IMR-90 (cell line): ENCODE data around the gene CHST3. TPM values are rescaled to one million over a fixed set of nuclear protein-coding genes. Genes with fewer than 3 reads are reported as not detected.

Experiments
- ATAC-seq: fragments of 200-7000 bp; cut with Tn5 transposase; 2 replicates; pipeline ENCODE4 v1.9.1; 2020; ENCODE audit warnings: low read depth, mild to moderate bottlenecking, moderate library complexity
- BruUV-seq: library from RNA; stranded (reverse); fragments of 400-500 nt; replicated peaks from 2 replicates; lab custom pipeline; 2021; lab: Mats Ljungman, UMichigan
- CTCF ChIA-PET: fragments of 300-600 bp; formaldehyde crosslinking; extraction: SDS; loops from one replicate; lab custom pipeline; 2021; ENCODE audit warnings: antibody characterized with exemption; lab: Yijun Ruan, JAX
- POLR2A ChIA-PET: fragments of 300-600 bp; sonication (Branson Sonifier 250); formaldehyde crosslinking; loops from one replicate; lab custom pipeline; 2022; ENCODE audit warnings: antibody characterized with exemption; ENCODE audit not compliant: unreplicated experiment; lab: Charles Lee
- DNase-seq: peaks from one replicate; pipeline ENCODE4 v3.0.0; 2013
- H2AFZ ChIP-seq: replicated peaks from 2 replicates; pipeline ENCODE3; 2013; ENCODE audit warnings: low read length, mild to moderate bottlenecking; ENCODE audit not compliant: poor library complexity
- H2AK5ac ChIP-seq: 2 replicates; pipeline ENCODE4 v1.6.1; 2013; ENCODE audit warnings: low read depth, low read length, inconsistent platforms
- H2AK9ac ChIP-seq: replicated peaks from 2 replicates; pipeline ENCODE3; 2013; ENCODE audit warnings: mild to moderate bottlenecking, low read depth, low read length, moderate library complexity; ENCODE audit not compliant: poor library complexity
- H2BK120ac ChIP-seq: 2 replicates; pipeline ENCODE4 v1.6.1; 2013; ENCODE audit warnings: low read depth, low read length, inconsistent platforms
- H2BK15ac ChIP-seq: 3 replicates; pipeline ENCODE4 v1.6.1; 2013; ENCODE audit warnings: low read depth, low read length, inconsistent platforms
- H2BK20ac ChIP-seq: 2 replicates; pipeline ENCODE4 v1.6.1; 2013; ENCODE audit warnings: low read depth, mild to moderate bottlenecking, inconsistent platforms, low read length, moderate library complexity
- H2BK5ac ChIP-seq: 2 replicates; pipeline ENCODE4 v1.6.1; 2013; ENCODE audit warnings: mild to moderate bottlenecking, low read depth, low read length, inconsistent platforms; ENCODE audit not compliant: poor library complexity, severe bottlenecking
- H3K14ac ChIP-seq: replicated peaks from 2 replicates; pipeline ENCODE4 v1.6.1; 2013; ENCODE audit warnings: low read depth, low read length, inconsistent platforms
- H3K18ac ChIP-seq: 2 replicates; pipeline ENCODE4 v1.6.1; 2013; ENCODE audit warnings: low read depth, low read length, control low read depth
- H3K23ac ChIP-seq: 2 replicates; pipeline ENCODE4 v1.6.1; 2013; ENCODE audit warnings: low read depth, low read length, inconsistent platforms
- H3K27ac ChIP-seq: 2 replicates; pipeline ENCODE4 v1.5.1; 2013; ENCODE audit warnings: mild to moderate bottlenecking, control low read depth, low read length; ENCODE audit not compliant: insufficient read depth
- H3K27me3 ChIP-seq: 2 replicates; pipeline ENCODE4 v1.6.1; 2013; ENCODE audit warnings: low read length; ENCODE audit not compliant: control insufficient read depth, insufficient read depth
- H3K36me3 ChIP-seq: 2 replicates; pipeline ENCODE4 v1.6.1; 2013; ENCODE audit warnings: low read length, mixed read lengths; ENCODE audit not compliant: control insufficient read depth, insufficient read depth
- H3K4ac ChIP-seq: 2 replicates; pipeline ENCODE4 v1.6.1; 2013; ENCODE audit warnings: low read depth, low read length, inconsistent platforms
- H3K4me1 ChIP-seq: 2 replicates; pipeline ENCODE4 v1.6.1; 2013; ENCODE audit warnings: low read length, mixed read lengths; ENCODE audit not compliant: control insufficient read depth, insufficient read depth
- H3K4me2 ChIP-seq: 2 replicates; pipeline ENCODE4 v1.6.1; 2013; ENCODE audit warnings: low read depth, mild to moderate bottlenecking, control low read depth, low read length, moderate library complexity
- H3K4me3 ChIP-seq: 2 replicates; pipeline ENCODE4 v1.5.1; 2013; ENCODE audit warnings: low read depth, mild to moderate bottlenecking, control low read depth, low read length, moderate library complexity; ENCODE audit not compliant: insufficient read depth
- H3K56ac ChIP-seq: 2 replicates; pipeline ENCODE4 v1.6.1; 2013; ENCODE audit warnings: low read length, inconsistent platforms; ENCODE audit not compliant: insufficient read depth; ENCODE audit errors: extremely low read depth
- H3K79me1 ChIP-seq, 2 experiments: 2 replicates each; pipeline ENCODE4 v1.6.1; 2013; ENCODE audit warnings: low read length in 2 of 2, inconsistent platforms in 1 of 2, low read depth in 1 of 2
- H3K9ac ChIP-seq: 2 replicates; pipeline ENCODE4 v1.6.1; 2013; ENCODE audit warnings: low read depth, low read length, control low read depth
- H3K9me1 ChIP-seq: 2 replicates; pipeline ENCODE4 v1.6.1; 2013; ENCODE audit warnings: low read length, inconsistent platforms; ENCODE audit not compliant: insufficient read depth
- H3K9me3 ChIP-seq: 2 replicates; pipeline ENCODE4 v1.6.1; 2013; ENCODE audit warnings: low read length; ENCODE audit not compliant: control insufficient read depth, insufficient read depth
- H4K20me1 ChIP-seq: 2 replicates; pipeline ENCODE4 v1.6.1; 2013; ENCODE audit warnings: low read length, inconsistent platforms; ENCODE audit not compliant: insufficient read depth
- H4K5ac ChIP-seq: 2 replicates; pipeline ENCODE4 v1.6.1; 2013; ENCODE audit warnings: mild to moderate bottlenecking, low read depth, low read length, control low read depth
- H4K8ac ChIP-seq, 2 experiments: 2 replicates each; pipeline ENCODE4 v1.6.1; 2013; ENCODE audit warnings: low read depth in 2 of 2, low read length in 2 of 2, control low read depth in 1 of 2, inconsistent platforms in 1 of 2
- H4K91ac ChIP-seq: 2 replicates; pipeline ENCODE4 v1.6.1; 2013; ENCODE audit warnings: low read depth, low read length, inconsistent platforms; ENCODE audit not compliant: insufficient read depth
- BHLHE40 ChIP-seq: fragments of 150-350 bp; IDR thresholded peaks from 2 replicates; pipeline ENCODE4 v1.6.1; 2016; ENCODE audit warnings: mild to moderate bottlenecking, low read depth, low read length
- CEBPB ChIP-seq: IDR thresholded peaks from 2 replicates; pipeline ENCODE4 v1.6.1; 2012; ENCODE audit warnings: low read depth, low read length, improper control_type of control experiment
- CHD1 ChIP-seq: IDR thresholded peaks from 2 replicates; pipeline ENCODE4 v1.6.1; 2012; ENCODE audit warnings: low read depth, low read length, improper control_type of control experiment
- CTCF ChIP-seq: conservative IDR thresholded peaks from 2 replicates; pipeline ENCODE4 v1.5.1; 2012; ENCODE audit warnings: mild to moderate bottlenecking, low read depth, low read length, improper control_type of control experiment
- ELK1 ChIP-seq: fragments of 150-350 bp; IDR thresholded peaks from 2 replicates; pipeline ENCODE4 v1.6.1; 2016; ENCODE audit warnings: low read depth, mild to moderate bottlenecking, low read length, moderate library complexity, borderline replicate concordance
- MAFK ChIP-seq: IDR thresholded peaks from 2 replicates; pipeline ENCODE4 v1.6.1; 2012; ENCODE audit warnings: low read depth, low read length, improper control_type of control experiment
- MAZ ChIP-seq: IDR thresholded peaks from 2 replicates; pipeline ENCODE4 v1.6.1; 2012; ENCODE audit warnings: low read depth, mild to moderate bottlenecking, low read length, improper control_type of control experiment, moderate library complexity, borderline replicate concordance
- NFE2L2 ChIP-seq: fragments of 150-350 bp; IDR thresholded peaks from 2 replicates; pipeline ENCODE4 v1.6.1; 2016; ENCODE audit warnings: low read depth, mild to moderate bottlenecking, low read length
- RAD21 ChIP-seq: IDR thresholded peaks from 2 replicates; pipeline ENCODE4 v1.6.1; 2012; ENCODE audit warnings: low read length, improper control_type of control experiment
- RCOR1 ChIP-seq: IDR thresholded peaks from 2 replicates; pipeline ENCODE4 v1.6.1; 2012; ENCODE audit warnings: mild to moderate bottlenecking, low read length, improper control_type of control experiment; ENCODE audit not compliant: insufficient replicate concordance
- RFX5 ChIP-seq: IDR thresholded peaks from 2 replicates; pipeline ENCODE4 v1.8.0; 2012; ENCODE audit warnings: low read depth, mild to moderate bottlenecking, low read length, moderate library complexity
- SMC3 ChIP-seq: fragments of 150-350 bp; IDR thresholded peaks from 2 replicates; pipeline ENCODE4 v1.6.1; 2016; ENCODE audit warnings: low read depth, mild to moderate bottlenecking, antibody characterized with exemption, low read length, moderate library complexity
- USF2 ChIP-seq: fragments of 150-350 bp; IDR thresholded peaks from 2 replicates; pipeline ENCODE4 v1.6.1; 2017; ENCODE audit warnings: mild to moderate bottlenecking, antibody characterized with exemption, low read length, low read depth
- WGBS, 2 experiments: methylation state at CpG; one replicate each; pipeline versions ENCODE4 v1.1.5 to v1.1.7; 2013; ENCODE audit warnings: missing lambda C conversion rate in 2 of 2; ENCODE audit not compliant: insufficient read length in 1 of 2; ENCODE audit errors: extremely low coverage in 2 of 2; 5-methylcytosine and 5-hydroxymethylcytosine counted together
- dilution Hi-C: fragments of 300-500 bp; cut with HindIII; formaldehyde crosslinking; loops from one replicate; pipeline ENCODE4 v1.14.3; 2018; ENCODE audit warnings: low sequenced_read_pairs; ENCODE audit not compliant: unreplicated experiment
- in situ Hi-C: fragments of 300-500 bp; cut with MboI; formaldehyde crosslinking; loops from 3 replicates; pipeline ENCODE4 v1.14.3; 2019; ENCODE audit warnings: low sequenced_read_pairs, inconsistent platforms, mixed read lengths
- intact Hi-C: fragments of 100-400 bp; cut with micrococcal nuclease; formaldehyde crosslinking; loops from 2 replicates; pipeline ENCODE4 v1.10.0; 2022
- polyA plus RNA-seq, 3 experiments: library from polyadenylated mRNA; depleted of rRNA; stranded (reverse); fragments of >200 nt; gene quantifications; 2 replicates each; pipeline ENCODE4 v1.2.3, GENCODE V29; 2012; ENCODE audit warnings: low replicate concordance in 1 of 3
- total RNA-seq: library from RNA; depleted of rRNA; stranded (reverse); fragments of >200 nt; gene quantifications from 2 replicates; pipeline ENCODE4 v1.2.3, GENCODE V29; 2012

CHST3 gene
- total and polyA plus RNA-seq, 2 of the 4 experiments (the other 2 are of a cell fraction), result 8.6 to 9.0 TPM

GRCh38 chr10:71963351-71964097 lies 671 bp upstream of the CHST3 start:
- Histone ChIP-seq H3K4ac (peak overlapping the region; percentile 50; the same call in 1 of the 2 replicates), H2BK15ac (no peak overlapping the region), H2BK120ac (peak overlapping the region; percentile 35; the same call in 1 of the 2 replicates), H3K9me1 (peaks cover 16% of the 10 kb centered on the region), H3K27me3 (no peaks in the 10 kb centered on the region), H3K4me2 (peak overlapping the region; percentile 32; the same call in 1 of the 2 replicates), H3K36me3 (no peaks in the 10 kb centered on the region), H3K4me1 (peaks cover 12% of the 10 kb centered on the region), H3K79me1 (peaks cover 12 to 36% of the 10 kb centered on the region in 2 experiments), H2BK5ac (no peak overlapping the region), H3K23ac (no peak overlapping the region), H3K56ac (no peak overlapping the region), H4K91ac (peak overlapping the region; percentile 13; the same call in 1 of the 2 replicates), H3K9ac (peak overlapping the region; percentile 94; the same call in 1 of the 2 replicates), H2AK5ac (peak overlapping the region; percentile 65; the same call in 1 of the 2 replicates), H4K8ac (peak overlapping the region; percentile 34 to 54; a peak in 2 of 4 replicates), H3K14ac (no peak overlapping the region), H3K18ac (no peak overlapping the region), H4K5ac (no peak overlapping the region), H2AK9ac (peak overlapping the region; percentile 74), H3K27ac (no peak overlapping the region; the same call in 1 of the 2 replicates), H3K9me3 (no peaks in the 10 kb centered on the region; the same call in 1 of the 2 replicates), H4K20me1 (peaks cover 20% of the 10 kb centered on the region), H3K4me3 (peak overlapping the region; percentile 77), H2AFZ (peak overlapping the region; percentile 89), H2BK20ac (no peak overlapping the region)
- DNase-seq (no peak), ATAC-seq (no peak)
- ChIA-PET CTCF (interaction anchor here (1.4 kb wide), 1 partner anchor 85 kb away, joined by 5 read pairs; no protein-coding TSS in a partner anchor), POLR2A (interaction anchor here (0.5 kb wide), 1 partner anchor 367 kb away, joined by 6 read pairs; no protein-coding TSS in a partner anchor)
- intact Hi-C loops, result loop anchor here (2.0 kb wide), 1 partner anchor 85 kb away; no protein-coding TSS in a partner anchor
- dilution Hi-C loops, result no loop called here
- no TSS peak for BruUV-seq
- in situ Hi-C loops, result loop anchor here (10.0 kb wide), 1 partner anchor 361 kb away; no protein-coding TSS in a partner anchor
- WGBS, 2 experiments, result 79% methylated on average over 16 of the region's 42 CpGs; no CpG with 5 or more reads in 1 of the 2 experiments
- TF ChIP-seq RCOR1 (no peak), CHD1 (no peak), CEBPB (no peak), USF2 (no peak), ELK1 (no peak), BHLHE40 (no peak), RFX5 (no peak), RAD21 (no peak), CTCF (no peak), SMC3 (no peak), MAZ (no peak), NFE2L2 (no peak), MAFK (no peak)
